Mammary epithelial cell (primary cell): ENCODE results near the gene DGKZ.

Source experiments
- EZH2 ChIP-seq: IDR thresholded peaks from 2 replicates; pipeline ENCODE4 v1.6.1; 2012; ENCODE audit warnings: low read length, inconsistent platforms, borderline replicate concordance
- TF ChIP-seq, protein P1 (sequence below), 2 donors: IDR thresholded peaks in 1 of 2; conservative IDR thresholded peaks in 1 of 2; 2 replicates each; pipeline ENCODE4 v1.5.1; 2011 to 2012; ENCODE audit warnings: inconsistent platforms in 2 of 2, low read length in 2 of 2, mild to moderate bottlenecking in 2 of 2, control low read depth in 1 of 2, low read depth in 1 of 2; ENCODE audit not compliant: insufficient read depth in 1 of 2; ENCODE audit errors: extremely low read depth in 1 of 2

DNA sequence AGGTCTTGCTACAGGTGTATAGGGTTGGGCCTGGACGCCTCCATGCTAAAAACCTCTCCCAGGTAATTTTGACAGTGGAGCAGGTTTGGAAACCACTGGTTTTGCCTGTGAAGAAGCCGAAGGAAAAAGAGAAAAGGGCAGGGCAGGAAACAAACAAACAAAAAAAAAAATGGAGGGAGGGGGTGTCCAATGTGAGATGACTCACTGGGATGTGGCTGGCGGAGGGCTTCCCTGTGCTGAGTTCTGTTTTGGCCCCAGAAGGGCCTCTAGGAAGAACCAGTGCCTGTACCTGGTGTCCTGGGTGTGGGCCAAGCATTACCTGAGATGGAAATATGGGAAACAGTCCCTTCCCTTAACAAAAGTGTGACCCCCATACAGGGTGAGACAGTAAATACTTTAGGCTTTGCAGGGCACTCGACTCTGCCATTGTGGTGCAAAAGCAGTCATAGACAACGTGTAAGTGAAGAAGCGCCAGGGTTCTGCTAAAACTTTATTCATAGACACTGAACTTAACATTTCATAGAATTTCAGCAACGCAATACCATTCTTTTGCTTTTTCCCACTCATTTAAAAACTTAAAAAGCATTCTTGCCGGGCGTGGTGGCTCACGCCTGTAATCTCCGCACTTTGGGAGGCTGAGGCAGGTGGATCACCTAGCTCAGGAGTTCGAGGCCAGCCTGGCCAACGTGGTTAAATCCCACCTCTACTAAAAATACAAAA is 9.5 kb upstream of the DGKZ start:
- TF ChIP-seq, protein P1, sequence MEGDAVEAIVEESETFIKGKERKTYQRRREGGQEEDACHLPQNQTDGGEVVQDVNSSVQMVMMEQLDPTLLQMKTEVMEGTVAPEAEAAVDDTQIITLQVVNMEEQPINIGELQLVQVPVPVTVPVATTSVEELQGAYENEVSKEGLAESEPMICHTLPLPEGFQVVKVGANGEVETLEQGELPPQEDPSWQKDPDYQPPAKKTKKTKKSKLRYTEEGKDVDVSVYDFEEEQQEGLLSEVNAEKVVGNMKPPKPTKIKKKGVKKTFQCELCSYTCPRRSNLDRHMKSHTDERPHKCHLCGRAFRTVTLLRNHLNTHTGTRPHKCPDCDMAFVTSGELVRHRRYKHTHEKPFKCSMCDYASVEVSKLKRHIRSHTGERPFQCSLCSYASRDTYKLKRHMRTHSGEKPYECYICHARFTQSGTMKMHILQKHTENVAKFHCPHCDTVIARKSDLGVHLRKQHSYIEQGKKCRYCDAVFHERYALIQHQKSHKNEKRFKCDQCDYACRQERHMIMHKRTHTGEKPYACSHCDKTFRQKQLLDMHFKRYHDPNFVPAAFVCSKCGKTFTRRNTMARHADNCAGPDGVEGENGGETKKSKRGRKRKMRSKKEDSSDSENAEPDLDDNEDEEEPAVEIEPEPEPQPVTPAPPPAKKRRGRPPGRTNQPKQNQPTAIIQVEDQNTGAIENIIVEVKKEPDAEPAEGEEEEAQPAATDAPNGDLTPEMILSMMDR (conservative IDR thresholded peaks at IDR 0.05 in 1 of 2, IDR thresholded peaks at IDR 0.05 in 1 of 2; ENCODE audit: extremely low read depth in 1 of 2, insufficient read depth in 1 of 2, low read depth in 1 of 2, low read length in 2 of 2) = no peak
- TF ChIP-seq EZH2 = no peak
